ENCODE measurements around the gene RBM19.

RBM19 gene

GRCh38 chr12:113880326-113880725 lies 85.8 kb downstream of the RBM19 start:
- TF ChIP-seq CTCF (IDR thresholded peaks at IDR 0.05; ENCODE audit: control insufficient read depth, insufficient read depth, low read depth, low read length, missing control alignments) = no peak
- no peak for DNase-seq (ENCODE audit: low read depth)
- no peak overlapping the region for H3K4me3 ChIP-seq (ENCODE audit: control insufficient read depth, low read depth, low read length)

GRCh38 chr12:113879658-113880057 lies 86.5 kb downstream of the RBM19 start:
- no peak for TF ChIP-seq CTCF (IDR thresholded peaks at IDR 0.05; ENCODE audit: control insufficient read depth, insufficient read depth, low read depth, low read length, missing control alignments)
- H3K4me3 ChIP-seq (ENCODE audit: control insufficient read depth, low read depth, low read length) = no peak overlapping the region
- DNase-seq (ENCODE audit: low read depth) = no peak

GRCh38 chr12:113877607-113878006 lies 88.5 kb downstream of the RBM19 start:
- TF ChIP-seq CTCF (IDR thresholded peaks at IDR 0.05; ENCODE audit: control insufficient read depth, insufficient read depth, low read depth, low read length, missing control alignments) = no peak
- H3K4me3 ChIP-seq (ENCODE audit: control insufficient read depth, low read depth, low read length) = no peak overlapping the region
- no peak for DNase-seq (ENCODE audit: low read depth)

GRCh38 chr12:113876160-113876559 lies 90.0 kb downstream of the RBM19 start:
- TF ChIP-seq CTCF (IDR thresholded peaks at IDR 0.05; ENCODE audit: control insufficient read depth, insufficient read depth, low read depth, low read length, missing control alignments) = no peak
- no peak overlapping the region for H3K4me3 ChIP-seq (ENCODE audit: control insufficient read depth, low read depth, low read length)
- no peak for DNase-seq (ENCODE audit: low read depth)

GRCh38 chr12:113875691-113876090 lies 90.4 kb downstream of the RBM19 start:
- H3K4me3 ChIP-seq (ENCODE audit: control insufficient read depth, low read depth, low read length) = no peak overlapping the region
- TF ChIP-seq CTCF (IDR thresholded peaks at IDR 0.05; ENCODE audit: control insufficient read depth, insufficient read depth, low read depth, low read length, missing control alignments) = no peak
- DNase-seq (ENCODE audit: low read depth) = no peak

- DNase-seq (ENCODE audit: low read depth) = peak; percentile 14
- no peak for TF ChIP-seq CTCF (IDR thresholded peaks at IDR 0.05; ENCODE audit: control insufficient read depth, insufficient read depth, low read depth, low read length, missing control alignments)
Observed at GRCh38 chr12:113874999-113875561, 91.0 kb downstream of the RBM19 start.

GRCh38 chr12:113874326-113874725 lies 91.8 kb downstream of the RBM19 start:
- DNase-seq (ENCODE audit: low read depth) = no peak
- no peak overlapping the region for H3K4me3 ChIP-seq (ENCODE audit: control insufficient read depth, low read depth, low read length)
- no peak for TF ChIP-seq CTCF (IDR thresholded peaks at IDR 0.05; ENCODE audit: control insufficient read depth, insufficient read depth, low read depth, low read length, missing control alignments)

More at GRCh38 chr12:113874999-113875561, 91.0 kb downstream of the RBM19 start:
- H3K4me3 ChIP-seq (ENCODE audit: control insufficient read depth, low read depth, low read length) = no peak overlapping the region
